AG10803 (cell line): ENCODE results near the gene CHRNA4.

ENCODE experiments used
- DNase-seq: peaks from one replicate; pipeline ENCODE4 v3.0.0; 2010; ENCODE audit warnings: low read depth
- H3K4me3 ChIP-seq: 2 replicates; pipeline ENCODE4 v1.5.1; 2011; ENCODE audit warnings: mild to moderate bottlenecking, low read length, control low read depth
- TF ChIP-seq, protein P1 (sequence below): conservative IDR thresholded peaks from 2 replicates; pipeline ENCODE4 v1.5.1; 2011; ENCODE audit warnings: mild to moderate bottlenecking, low read length, control low read depth, inconsistent platforms

The CHRNA4 gene

DNA sequence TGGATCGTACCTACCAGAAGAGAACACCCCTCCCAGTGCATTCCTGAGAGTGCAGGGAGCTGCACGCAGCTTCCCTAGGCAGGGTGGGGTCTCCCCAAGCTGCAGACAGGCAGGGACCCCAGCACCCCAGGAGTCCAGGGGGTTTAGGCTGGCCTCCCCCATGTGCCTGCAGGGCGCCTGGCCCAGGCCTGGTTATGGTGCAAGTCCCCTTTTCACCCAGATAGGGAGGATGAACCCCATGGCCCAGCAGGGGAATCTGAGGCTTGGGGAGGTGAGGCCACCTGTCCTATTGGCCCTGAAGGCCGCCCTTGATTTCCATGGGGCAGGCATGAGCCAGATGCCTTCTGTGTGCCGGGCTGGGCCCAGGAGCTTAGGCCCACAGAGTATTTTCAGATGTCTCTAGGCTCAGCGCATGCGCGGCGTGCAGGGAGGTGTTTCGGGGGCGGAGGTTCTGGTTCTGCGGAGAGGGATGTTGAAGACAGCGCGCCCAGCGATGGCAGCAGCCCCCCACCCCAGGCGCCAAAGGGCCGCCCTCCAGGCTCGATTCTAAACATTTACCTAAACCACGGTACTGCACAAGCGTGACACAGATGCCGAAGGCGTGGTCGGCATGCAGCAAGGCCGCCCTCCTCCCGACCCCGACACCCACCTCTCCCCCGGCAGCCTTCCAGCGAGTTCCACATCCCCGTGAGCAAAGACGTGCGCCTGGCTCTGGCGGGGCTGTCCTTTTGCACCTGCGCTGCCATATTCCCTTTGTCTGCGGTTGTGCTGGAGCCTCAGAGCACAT, 38.8 kb downstream of the CHRNA4 start:
- H3K4me3 ChIP-seq, result no peak overlapping the region
- DNase-seq, result no peak
- TF ChIP-seq, protein P1, sequence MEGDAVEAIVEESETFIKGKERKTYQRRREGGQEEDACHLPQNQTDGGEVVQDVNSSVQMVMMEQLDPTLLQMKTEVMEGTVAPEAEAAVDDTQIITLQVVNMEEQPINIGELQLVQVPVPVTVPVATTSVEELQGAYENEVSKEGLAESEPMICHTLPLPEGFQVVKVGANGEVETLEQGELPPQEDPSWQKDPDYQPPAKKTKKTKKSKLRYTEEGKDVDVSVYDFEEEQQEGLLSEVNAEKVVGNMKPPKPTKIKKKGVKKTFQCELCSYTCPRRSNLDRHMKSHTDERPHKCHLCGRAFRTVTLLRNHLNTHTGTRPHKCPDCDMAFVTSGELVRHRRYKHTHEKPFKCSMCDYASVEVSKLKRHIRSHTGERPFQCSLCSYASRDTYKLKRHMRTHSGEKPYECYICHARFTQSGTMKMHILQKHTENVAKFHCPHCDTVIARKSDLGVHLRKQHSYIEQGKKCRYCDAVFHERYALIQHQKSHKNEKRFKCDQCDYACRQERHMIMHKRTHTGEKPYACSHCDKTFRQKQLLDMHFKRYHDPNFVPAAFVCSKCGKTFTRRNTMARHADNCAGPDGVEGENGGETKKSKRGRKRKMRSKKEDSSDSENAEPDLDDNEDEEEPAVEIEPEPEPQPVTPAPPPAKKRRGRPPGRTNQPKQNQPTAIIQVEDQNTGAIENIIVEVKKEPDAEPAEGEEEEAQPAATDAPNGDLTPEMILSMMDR, result no peak

DNA sequence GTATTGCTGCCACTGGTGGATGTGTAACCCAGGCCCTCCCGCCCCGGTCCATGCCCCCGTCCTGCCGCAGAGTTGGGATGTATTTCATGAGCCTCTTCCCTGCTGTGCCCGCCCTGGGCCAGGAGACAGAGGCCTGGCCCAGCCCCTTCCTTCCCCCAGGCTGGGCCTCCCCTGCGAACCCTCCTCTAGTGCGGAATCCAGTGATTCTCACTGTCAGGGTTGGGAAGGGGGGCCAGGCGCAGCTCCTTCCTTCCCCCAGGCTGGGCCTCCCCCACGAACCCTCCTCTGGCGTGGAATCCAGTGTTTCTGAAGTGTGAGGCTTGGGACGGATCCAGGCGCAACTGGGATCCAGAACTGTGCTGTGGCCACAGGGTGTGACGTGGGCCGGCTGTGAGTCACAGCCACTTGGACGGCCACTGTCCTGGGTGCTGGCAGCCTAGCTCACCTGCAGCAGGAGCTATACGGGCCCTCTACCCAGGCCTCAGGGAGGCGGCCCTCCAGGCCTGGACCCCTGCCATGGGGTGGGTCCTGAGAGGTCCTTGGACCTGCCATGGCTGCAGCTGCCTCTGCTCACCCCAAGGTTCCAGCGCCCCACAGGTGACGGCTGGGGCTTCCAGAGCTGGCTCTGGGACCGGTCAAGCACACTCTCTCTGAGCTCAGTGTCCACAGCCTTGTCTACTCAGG, 39.9 kb downstream of the CHRNA4 start:
- no peak overlapping the region for H3K4me3 ChIP-seq
- peak; percentile 35 for DNase-seq
- TF ChIP-seq, protein P1, result no peak

DNA sequence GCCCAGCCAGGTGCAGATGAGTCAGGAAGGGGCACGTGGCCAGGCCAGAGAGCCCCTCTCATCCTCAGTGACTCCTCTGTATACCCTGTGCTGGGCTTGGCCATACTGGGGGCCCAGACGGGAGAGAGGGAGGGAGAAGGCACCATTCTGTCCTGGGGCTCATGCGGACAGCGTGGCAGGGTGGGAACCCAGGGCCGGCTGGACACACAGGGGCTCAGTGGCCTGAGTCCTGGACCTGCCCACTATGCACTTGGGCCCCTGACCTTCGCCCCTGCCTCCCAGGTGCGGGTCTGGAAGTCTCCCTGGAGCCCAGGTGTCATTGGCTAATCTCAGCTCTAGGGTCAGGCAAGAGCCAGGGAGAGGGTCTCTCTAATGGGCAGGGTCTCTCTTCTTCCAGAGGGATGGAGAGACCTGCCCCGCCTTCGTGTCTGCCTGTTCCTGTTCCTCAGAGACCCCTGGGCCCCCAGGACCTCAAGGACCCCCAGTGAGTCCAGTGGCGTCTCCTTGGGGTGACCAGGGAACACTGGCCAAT, 40.5 kb downstream of the CHRNA4 start:
- no peak overlapping the region for H3K4me3 ChIP-seq
- no peak for DNase-seq
- TF ChIP-seq, protein P1, result no peak

DNA sequence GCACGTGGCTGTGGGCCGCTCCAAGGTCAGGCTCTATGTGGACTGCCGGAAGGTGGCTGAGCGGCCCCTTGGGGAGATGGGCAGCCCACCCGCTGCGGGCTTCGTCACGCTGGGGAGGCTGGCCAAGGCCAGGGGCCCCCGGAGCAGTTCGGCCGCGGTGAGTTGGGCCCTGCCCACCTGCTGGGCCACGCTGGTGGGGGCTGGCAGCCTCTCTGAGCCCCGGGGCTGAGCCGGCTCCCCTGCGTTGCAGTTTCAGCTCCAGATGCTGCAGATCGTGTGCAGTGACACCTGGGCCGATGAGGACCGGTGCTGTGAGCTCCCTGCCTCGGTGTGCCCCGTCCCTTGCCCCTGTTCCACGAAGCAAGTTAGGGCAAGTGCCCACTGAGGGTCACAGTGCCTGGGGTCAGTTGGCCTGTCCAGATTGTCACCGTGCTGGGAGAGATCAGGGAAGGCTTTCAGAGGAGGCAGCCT, 41.1 kb downstream of the CHRNA4 start:
- TF ChIP-seq, protein P1, result no peak
- no peak for DNase-seq
- no peak overlapping the region for H3K4me3 ChIP-seq

DNA sequence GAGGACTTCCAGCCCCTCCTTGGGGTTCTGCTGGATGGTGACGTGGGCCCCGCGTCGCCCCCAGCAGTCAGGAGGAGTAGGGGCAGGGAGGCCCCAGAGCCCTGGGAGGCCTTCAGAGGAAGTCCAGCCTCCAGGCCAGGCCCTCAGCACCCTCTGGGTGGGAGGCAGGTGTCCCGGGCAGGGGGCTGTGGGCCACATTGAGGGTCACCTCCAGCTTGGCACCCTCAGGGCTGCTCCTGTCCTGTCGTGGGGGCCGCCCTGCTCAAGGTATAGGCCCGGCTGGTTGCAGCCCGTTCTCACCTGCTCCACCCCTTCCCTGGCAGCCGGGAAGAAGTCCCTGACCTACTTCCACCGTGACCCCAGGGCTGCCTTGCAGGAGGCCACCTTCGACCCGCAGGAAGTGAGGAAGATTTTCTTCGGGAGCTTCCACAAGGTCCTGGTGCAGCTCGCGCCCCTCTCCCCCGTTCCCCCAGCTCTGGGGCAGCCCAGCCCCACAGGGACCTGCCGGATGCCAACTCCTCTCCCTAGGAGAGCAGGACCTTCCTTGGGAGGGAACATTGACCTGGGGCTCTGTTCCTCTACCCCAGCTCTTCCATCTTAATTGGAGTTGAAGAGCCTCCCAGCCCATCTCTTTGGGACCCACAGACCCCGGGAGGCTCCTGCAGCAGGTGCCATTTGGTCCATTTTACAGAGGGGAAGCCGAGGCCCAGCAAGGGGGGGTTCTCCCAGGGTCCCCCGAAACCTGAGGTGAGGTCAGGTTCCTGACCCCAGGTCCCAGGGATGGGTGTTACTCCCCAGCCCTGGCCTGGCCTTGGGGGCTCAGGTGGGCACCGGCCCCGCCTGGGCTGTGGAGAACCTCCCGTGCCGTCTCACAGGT, 41.7 kb downstream of the CHRNA4 start:
- TF ChIP-seq, protein P1, result no peak
- H3K4me3 ChIP-seq, result no peak overlapping the region
- no peak for DNase-seq

DNA sequence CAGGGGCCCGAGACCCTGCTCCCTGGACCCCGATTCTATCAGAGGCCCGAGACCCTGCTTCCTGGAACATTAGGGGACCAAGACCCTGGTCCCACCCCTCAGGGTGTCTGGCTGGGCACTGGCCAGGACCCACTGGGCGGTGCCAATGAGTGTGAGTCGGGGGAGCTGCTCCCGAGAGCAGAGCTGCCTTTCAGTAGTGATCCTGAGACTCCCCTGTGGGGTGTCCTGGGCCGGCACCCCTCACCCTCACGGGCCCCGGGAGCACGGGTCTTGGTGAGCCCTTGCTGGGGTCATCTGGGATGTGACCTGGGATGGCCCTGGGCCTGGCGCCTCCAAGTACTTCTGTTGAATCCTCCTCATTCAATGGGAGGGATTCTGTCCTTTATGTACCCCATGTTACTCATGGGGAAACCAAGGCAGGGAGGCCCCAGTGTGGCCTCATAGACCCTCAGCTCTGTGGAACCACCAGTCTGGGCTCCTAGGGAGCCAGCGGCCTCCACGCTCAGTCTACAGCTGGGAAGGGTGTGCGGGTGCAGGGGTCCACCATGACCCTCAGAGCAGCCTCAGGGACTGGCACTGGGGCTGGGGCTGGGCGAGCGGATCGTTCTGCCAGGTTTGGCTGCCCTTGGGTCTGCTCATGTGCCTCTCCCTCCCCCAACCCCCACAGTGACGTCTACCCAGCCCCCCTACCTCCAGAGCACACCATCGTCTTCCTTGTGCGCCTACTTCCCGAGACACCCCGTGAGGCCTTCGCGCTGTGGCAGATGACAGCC, 42.6 kb downstream of the CHRNA4 start:
- DNase-seq, result no peak
- TF ChIP-seq, protein P1, result no peak
- no peak overlapping the region for H3K4me3 ChIP-seq
